Endothelial cell of umbilical vein (primary cell): ENCODE data around the gene PDZD4. TPM values are rescaled to one million over a fixed set of nuclear protein-coding genes. Genes with fewer than 3 reads are reported as not detected.
A peak's percentile ranks its signal among the peaks of the same experiment; 100 is the strongest.

Experiments used
- BruUV-seq: library from RNA; stranded (reverse); fragments of 400-500 nt; replicated peaks from 2 replicates; lab custom pipeline; 2021; lab: Mats Ljungman, UMichigan
- CTCF ChIA-PET: fragments of 300-600, 350-600 bp; sonication (Branson Sonifier 250); formaldehyde crosslinking; loops from one replicate; lab custom pipeline; 2021; ENCODE audit warnings: antibody characterized with exemption, inconsistent platforms; lab: Charles Lee
- POLR2A ChIA-PET: fragments of 300-600, 350-600 bp; sonication (Branson Sonifier 250); formaldehyde crosslinking; loops from one replicate; lab custom pipeline; 2021; ENCODE audit warnings: antibody characterized with exemption, inconsistent platforms; lab: Charles Lee
- DNase-seq: peaks from one replicate; pipeline ENCODE4 v3.0.0-alpha.2; 2011; ENCODE audit warnings: low read depth, low spot score
- FAIRE-seq: peaks from 2 replicates; lab custom pipeline; 2011; peaks lifted over from hg19 to GRCh38; lab: Jason Lieb, UNC
- H2AFZ ChIP-seq: 2 replicates; pipeline ENCODE4 v1.6.0; 2012; ENCODE audit warnings: low read depth, low read length, control low read depth, inconsistent platforms
- H3K27ac ChIP-seq: 2 replicates; pipeline ENCODE4 v1.5.1; 2011; ENCODE audit warnings: low read depth, mild to moderate bottlenecking, control low read depth, low read length, moderate library complexity; ENCODE audit not compliant: insufficient read depth
- H3K27me3 ChIP-seq, 2 experiments: 2 replicates each; pipeline versions ENCODE4 v1.6.0 to v1.6.1; 2011; ENCODE audit warnings: low read length in 2 of 2, mixed read lengths in 1 of 2; ENCODE audit not compliant: control insufficient read depth in 2 of 2, insufficient read depth in 2 of 2
- H3K36me3 ChIP-seq, 2 experiments: 2 replicates in 1 of 2; 3 replicates in 1 of 2; pipeline ENCODE4 v1.5.1; 2011; ENCODE audit warnings: low read length in 2 of 2, mild to moderate bottlenecking in 1 of 2, moderate library complexity in 1 of 2; ENCODE audit not compliant: control insufficient read depth in 2 of 2, insufficient read depth in 2 of 2; ENCODE audit errors: extremely low read depth in 1 of 2
- H3K4me1 ChIP-seq: 3 replicates; pipeline ENCODE4 v1.5.1; 2011; ENCODE audit warnings: mild to moderate bottlenecking, low read length; ENCODE audit not compliant: control insufficient read depth, insufficient read depth; ENCODE audit errors: extremely low read depth
- H3K4me2 ChIP-seq: 2 replicates; pipeline ENCODE4 v1.6.1; 2011; ENCODE audit warnings: low read length, control low read depth, mixed read lengths; ENCODE audit not compliant: insufficient read depth
- H3K4me3 ChIP-seq, 3 experiments: fragments of 200-600 bp in 1 of 3; sonication (generic), shearing (Covaris generic) in 1 of 3; replicated peaks in 1 of 3; 2 replicates each; pipeline ENCODE4 v1.5.1; 2011 to 2016; ENCODE audit warnings: control low read depth in 3 of 3, low read length in 3 of 3, mild to moderate bottlenecking in 2 of 3, inconsistent platforms in 1 of 3, low read depth in 1 of 3, moderate library complexity in 1 of 3; ENCODE audit not compliant: insufficient read depth in 1 of 3
- H3K79me2 ChIP-seq: 2 replicates; pipeline ENCODE4 v1.6.0; 2012; ENCODE audit warnings: low read length, inconsistent platforms; ENCODE audit not compliant: control insufficient read depth, insufficient read depth
- H3K9ac ChIP-seq: replicated peaks from 2 replicates; pipeline ENCODE3; 2011; ENCODE audit warnings: low read length, control low read depth; ENCODE audit not compliant: insufficient read depth; ENCODE audit errors: extremely low read depth
- H3K9me1 ChIP-seq: replicated peaks from 3 replicates; pipeline ENCODE4 v1.6.0; 2011; ENCODE audit warnings: mild to moderate bottlenecking, low read length; ENCODE audit not compliant: control insufficient read depth, insufficient read depth; ENCODE audit errors: extremely low read depth
- H3K9me3 ChIP-seq: replicated peaks from 2 replicates; pipeline ENCODE4 v1.5.1; 2012; ENCODE audit warnings: low read length, inconsistent platforms; ENCODE audit not compliant: control insufficient read depth, insufficient read depth
- H4K20me1 ChIP-seq: replicated peaks from 2 replicates; pipeline ENCODE3; 2011; ENCODE audit warnings: mild to moderate bottlenecking, low read length; ENCODE audit not compliant: control insufficient read depth, insufficient read depth; ENCODE audit errors: extremely low read depth
- EZH2 ChIP-seq: IDR thresholded peaks from 2 replicates; pipeline ENCODE4 v1.6.1; 2012; ENCODE audit warnings: borderline replicate concordance, low read depth, mild to moderate bottlenecking, moderate library complexity, low read length, inconsistent platforms; ENCODE audit not compliant: severe bottlenecking
- FOS ChIP-seq: IDR thresholded peaks from 2 replicates; pipeline ENCODE4 v1.6.1; 2011; ENCODE audit warnings: mild to moderate bottlenecking, low read length, moderate library complexity, borderline replicate concordance; ENCODE audit not compliant: insufficient read depth
- GATA2 ChIP-seq: IDR thresholded peaks from 2 replicates; pipeline ENCODE4 v1.7.0; 2011; ENCODE audit warnings: low read depth, mild to moderate bottlenecking, moderate library complexity, mixed read lengths, low read length; ENCODE audit not compliant: insufficient read length, insufficient read depth
- JUN ChIP-seq: IDR thresholded peaks from 2 replicates; pipeline ENCODE4 v1.6.1; 2011; ENCODE audit warnings: borderline replicate concordance, low read depth; ENCODE audit not compliant: insufficient read length, insufficient read depth
- MYC ChIP-seq: IDR thresholded peaks from one replicate; pipeline ENCODE4 v1.6.1; 2011; ENCODE audit warnings: mild to moderate bottlenecking, low read depth, low read length
- POLR2A ChIP-seq: IDR thresholded peaks from 2 replicates; pipeline ENCODE4 v1.6.1; 2012; ENCODE audit warnings: low read depth, mild to moderate bottlenecking, control low read depth, low read length
- POLR2AphosphoS5 ChIP-seq: IDR thresholded peaks from 2 replicates; pipeline ENCODE4 v1.6.1; 2012; ENCODE audit warnings: low read depth, mild to moderate bottlenecking, control low read depth, low read length, moderate library complexity; ENCODE audit not compliant: insufficient read depth
- dilution Hi-C: fragments of 300-500 bp; cut with MboI; formaldehyde crosslinking; loops from one replicate; pipeline ENCODE4 v1.15.0; 2019; ENCODE audit warnings: low sequenced_read_pairs; ENCODE audit not compliant: extremely low pct_ligation_motif_present
- intact Hi-C: fragments of 100-400 bp; cut with micrococcal nuclease; formaldehyde crosslinking; loops from one replicate; pipeline ENCODE4 v1.10.0; 2022
- polyA plus RNA-seq, 4 experiments: library from polyadenylated mRNA; depleted of rRNA in 3 of 4; stranded (reverse) in 3 of 4; unstranded in 1 of 4; fragments of >200 nt; gene quantifications; 2 replicates each; pipeline versions ENCODE4 v1.2.1 to v1.2.3, GENCODE V29; 2011 to 2012; ENCODE audit warnings: missing spikeins in 1 of 4
- total RNA-seq: library from RNA; stranded (reverse); gene quantifications from 2 replicates; pipeline ENCODE4 v1.2.3, GENCODE V29; 2021
- TF ChIP-seq, protein P1 (sequence below): IDR thresholded peaks from 2 replicates; pipeline ENCODE4 v1.6.1; 2011; ENCODE audit not compliant: insufficient read depth, insufficient read length
- TF ChIP-seq, protein P2 (sequence below), 2 donors: IDR thresholded peaks; 1 replicate in 1 of 2; 2 replicates in 1 of 2; pipeline ENCODE4 v1.5.1; 2011; ENCODE audit warnings: low read length in 2 of 2, mild to moderate bottlenecking in 2 of 2, moderate library complexity in 2 of 2, control low read depth in 1 of 2, inconsistent platforms in 1 of 2, low read depth in 1 of 2; ENCODE audit not compliant: insufficient read depth in 1 of 2; ENCODE audit errors: extremely low read depth in 1 of 2

Gene PDZD4
- total and polyA plus RNA-seq, 2 donors (not counting 3 experiments of a cell fraction or from before 2014, with no cell fraction given) = 0.07 to 0.09 TPM

DNA sequence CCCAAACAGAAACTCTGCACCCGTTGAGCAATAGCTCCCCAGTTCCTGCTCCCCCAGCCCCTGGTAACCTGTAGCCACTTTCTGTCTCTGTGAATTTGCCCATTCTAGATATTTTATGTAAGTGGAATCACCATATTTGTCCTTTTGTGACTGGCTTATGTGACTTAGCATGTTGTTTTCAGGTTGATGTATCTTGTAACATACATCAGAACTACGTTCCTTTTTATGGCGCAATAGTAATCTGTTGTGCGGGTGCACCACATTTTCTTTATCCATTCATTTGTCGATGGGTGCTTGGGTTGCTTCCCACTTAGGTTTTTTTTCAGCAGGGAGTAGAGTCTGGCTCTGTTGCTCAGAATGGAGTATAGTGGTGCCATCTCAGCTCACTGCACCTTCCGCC lies 6.6 kb upstream of the PDZD4 start:
- H4K20me1 ChIP-seq = no peaks in the 10 kb centered on the region
- H3K9me3 ChIP-seq = no peaks in the 10 kb centered on the region
- H2AFZ ChIP-seq = no peak overlapping the region
- FAIRE-seq (peak; percentile 21), DNase-seq (no peak)
- H3K27ac ChIP-seq = no peak overlapping the region
- H3K9me1 ChIP-seq = no peaks in the 10 kb centered on the region
- peaks cover 0 to 5% of the 10 kb centered on the region in 2 experiments for H3K27me3 ChIP-seq
- intact Hi-C loops = no loop called here
- dilution Hi-C loops = no loop called here
- no peaks in the 10 kb centered on the region for H3K79me2 ChIP-seq
- TF ChIP-seq POLR2AphosphoS5 (no peak), JUN (no peak), GATA2 (no peak)
- TF ChIP-seq, protein P1, sequence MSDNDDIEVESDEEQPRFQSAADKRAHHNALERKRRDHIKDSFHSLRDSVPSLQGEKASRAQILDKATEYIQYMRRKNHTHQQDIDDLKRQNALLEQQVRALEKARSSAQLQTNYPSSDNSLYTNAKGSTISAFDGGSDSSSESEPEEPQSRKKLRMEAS = no peak
- no peak overlapping the region for H3K4me3 ChIP-seq
- no peaks in the 10 kb centered on the region for H3K36me3 ChIP-seq
- no peaks in the 10 kb centered on the region for H3K4me1 ChIP-seq
- CTCF ChIA-PET = no interaction called here
- BruUV-seq = no TSS peak
- no peak overlapping the region for H3K9ac ChIP-seq
- POLR2A ChIA-PET = no interaction called here
- H3K4me2 ChIP-seq = no peak overlapping the region

DNA sequence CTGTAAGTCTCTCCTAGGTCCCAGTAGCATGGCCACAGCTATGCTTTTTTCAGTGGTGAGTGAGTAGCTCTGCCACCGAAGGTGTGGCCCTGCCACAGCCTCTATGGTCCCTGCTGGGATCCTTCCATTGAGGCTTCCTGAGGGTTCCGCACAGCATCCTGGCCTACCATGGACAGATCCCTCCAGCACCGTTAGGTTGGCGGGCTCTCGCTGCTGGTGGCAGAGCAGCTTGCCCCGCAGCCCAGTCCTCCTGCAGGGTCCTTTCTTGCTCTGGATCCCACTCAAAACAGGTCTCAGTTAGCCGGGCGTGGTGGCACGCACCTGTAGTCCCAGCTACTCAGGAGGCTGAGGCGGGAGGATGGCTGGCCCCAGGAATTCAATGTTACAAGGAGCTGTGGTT lies 2.4 kb upstream of the PDZD4 start:
- Histone ChIP-seq H3K9ac (no peak overlapping the region), H3K9me1 (no peaks in the 10 kb centered on the region), H4K20me1 (no peaks in the 10 kb centered on the region), H3K9me3 (no peaks in the 10 kb centered on the region), H3K36me3 (no peaks in the 10 kb centered on the region), H3K4me1 (no peaks in the 10 kb centered on the region), H3K27me3 (peaks cover 24 to 30% of the 10 kb centered on the region in 2 experiments), H3K27ac (no peak overlapping the region), H3K4me2 (no peak overlapping the region), H2AFZ (no peak overlapping the region), H3K4me3 (no peak overlapping the region), H3K79me2 (no peaks in the 10 kb centered on the region)
- intact Hi-C loops = no loop called here
- CTCF ChIA-PET = no interaction called here
- DNase-seq (no peak), FAIRE-seq (no peak)
- dilution Hi-C loops = no loop called here
- TF ChIP-seq POLR2AphosphoS5 (no peak), MYC (no peak), JUN (no peak), EZH2 (no peak), GATA2 (no peak), FOS (no peak), POLR2A (no peak)
- TF ChIP-seq, protein P1 = no peak
- TF ChIP-seq, protein P2, sequence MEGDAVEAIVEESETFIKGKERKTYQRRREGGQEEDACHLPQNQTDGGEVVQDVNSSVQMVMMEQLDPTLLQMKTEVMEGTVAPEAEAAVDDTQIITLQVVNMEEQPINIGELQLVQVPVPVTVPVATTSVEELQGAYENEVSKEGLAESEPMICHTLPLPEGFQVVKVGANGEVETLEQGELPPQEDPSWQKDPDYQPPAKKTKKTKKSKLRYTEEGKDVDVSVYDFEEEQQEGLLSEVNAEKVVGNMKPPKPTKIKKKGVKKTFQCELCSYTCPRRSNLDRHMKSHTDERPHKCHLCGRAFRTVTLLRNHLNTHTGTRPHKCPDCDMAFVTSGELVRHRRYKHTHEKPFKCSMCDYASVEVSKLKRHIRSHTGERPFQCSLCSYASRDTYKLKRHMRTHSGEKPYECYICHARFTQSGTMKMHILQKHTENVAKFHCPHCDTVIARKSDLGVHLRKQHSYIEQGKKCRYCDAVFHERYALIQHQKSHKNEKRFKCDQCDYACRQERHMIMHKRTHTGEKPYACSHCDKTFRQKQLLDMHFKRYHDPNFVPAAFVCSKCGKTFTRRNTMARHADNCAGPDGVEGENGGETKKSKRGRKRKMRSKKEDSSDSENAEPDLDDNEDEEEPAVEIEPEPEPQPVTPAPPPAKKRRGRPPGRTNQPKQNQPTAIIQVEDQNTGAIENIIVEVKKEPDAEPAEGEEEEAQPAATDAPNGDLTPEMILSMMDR (IDR thresholded peaks at IDR 0.05; ENCODE audit: extremely low read depth in 1 of 2, insufficient read depth in 1 of 2, low read depth in 1 of 2, low read length in 2 of 2) = no peak
- BruUV-seq = no TSS peak
- POLR2A ChIA-PET = no interaction called here
